Uterus (tissue), 4 donors: Measurements from ENCODE around the gene PIK3C2G. TPM values are rescaled to one million over a fixed set of nuclear protein-coding genes. Genes with fewer than 3 reads are reported as not detected.

Source experiments
- DNase-seq, 2 donors: peaks; one replicate each; pipeline ENCODE4 v3.0.0-alpha.2; 2019 to 2020
- H3K27ac ChIP-seq, 2 donors: fragments of 200-600 bp; sonication (generic); 1 replicate in 1 of 2; 2 replicates in 1 of 2; pipeline ENCODE4 v1.5.1; 2016 to 2018
- H3K27me3 ChIP-seq, 2 donors: fragments of 200-600 bp; sonication (generic); one replicate each; pipeline ENCODE4 v1.5.1; 2018 to 2019; ENCODE audit warnings: control low read depth in 1 of 2
- H3K36me3 ChIP-seq, 2 donors: fragments of 200-600 bp; sonication (generic); one replicate each; pipeline ENCODE4 v1.5.1; 2019; ENCODE audit warnings: control low read depth in 1 of 2
- H3K4me1 ChIP-seq, 2 donors: fragments of 200-600 bp; sonication (generic); one replicate each; pipeline ENCODE4 v1.5.1; 2018 to 2019; ENCODE audit warnings: control low read depth in 1 of 2
- H3K4me3 ChIP-seq, 2 donors: fragments of 200-600 bp; sonication (generic); 1 replicate in 1 of 2; 2 replicates in 1 of 2; pipeline ENCODE4 v1.5.1; 2018 to 2019; ENCODE audit warnings: mild to moderate bottlenecking in 1 of 2
- H3K9me3 ChIP-seq, 2 donors: fragments of 200-600 bp; sonication (generic); one replicate each; pipeline ENCODE4 v1.5.1; 2019; ENCODE audit warnings: control low read depth in 1 of 2
- CTCF ChIP-seq, 4 experiments: fragments of 200-600 bp in 2 of 4; fragments of 450-650 bp in 2 of 4; sonication (generic) in 2 of 4; IDR thresholded peaks; one replicate each; pipeline ENCODE4 v1.5.1; 2016 to 2019; ENCODE audit warnings: antibody characterized with exemption in 4 of 4, mild to moderate bottlenecking in 2 of 4, moderate library complexity in 1 of 4
- POLR2A ChIP-seq, 2 donors: fragments of 450-650 bp; IDR thresholded peaks; one replicate each; pipeline ENCODE4 v1.6.1; 2016; ENCODE audit warnings: antibody characterized with exemption in 2 of 2, mild to moderate bottlenecking in 1 of 2, moderate library complexity in 1 of 2
- intact Hi-C: fragments of 100-400 bp; cut with DNase I; formaldehyde crosslinking; loops from one replicate; pipeline ENCODE4 v1.15.1; 2023; ENCODE audit warnings: low total_unique reads
- total RNA-seq, 4 donors: library from RNA; depleted of rRNA in 3 of 4; stranded (reverse); fragments of >200 nt in 3 of 4; gene quantifications; one replicate each; pipeline versions ENCODE4 v1.1.0 to v1.2.4, GENCODE V29; 2014 to 2023
- donor health status: DM: yes; HTN: yes; CAD: no.

PIK3C2G gene
- total RNA-seq, 4 donors from 2014 or later: under 0.01 to 2.2 (median 0.34) TPM; not detected in 1

DNA sequence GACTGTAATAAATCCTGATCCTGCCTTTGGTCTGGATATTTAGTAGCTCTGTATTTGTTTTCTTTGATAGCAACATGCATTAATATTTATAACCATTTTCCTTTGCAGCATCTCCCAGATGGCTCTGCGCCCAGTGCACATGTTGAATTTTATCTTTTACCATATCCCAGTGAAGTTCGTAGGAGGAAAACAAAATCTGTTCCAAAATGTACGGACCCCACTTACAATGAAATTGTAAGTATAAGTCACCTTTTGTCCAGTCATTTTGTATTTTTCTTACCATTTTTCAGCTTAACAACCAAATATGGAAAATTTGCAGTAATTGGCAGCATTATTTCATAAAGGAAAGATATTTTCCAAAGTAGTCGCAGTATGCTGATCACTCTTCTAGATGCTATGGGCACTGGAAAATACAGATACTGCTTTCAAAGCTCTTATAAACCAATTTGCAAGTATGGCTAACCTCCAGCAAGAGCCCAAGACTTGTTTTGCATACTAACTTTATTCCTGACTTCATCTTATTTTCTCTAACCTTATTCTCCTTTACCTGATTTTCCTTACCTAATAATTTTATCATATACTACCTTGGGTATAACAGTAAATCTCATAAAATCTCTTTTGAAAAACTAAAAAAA is 379.1 kb downstream of the PIK3C2G start:
- DNase-seq: no peak
- peaks cover 0 to 5% of the 10 kb centered on the region in 2 donors for H3K4me1 ChIP-seq

GRCh38 chr12:18643681-18644080 is 382.4 kb downstream of the PIK3C2G start:
- H3K9me3 ChIP-seq: no peaks in the 10 kb centered on the region
- peak; percentile 36 to 82 for DNase-seq
- no peaks in the 10 kb centered on the region for H3K36me3 ChIP-seq
- H3K4me1 ChIP-seq: peaks cover 0 to 5% of the 10 kb centered on the region in 2 donors
- no peak overlapping the region for H3K4me3 ChIP-seq
- H3K27me3 ChIP-seq: no peaks in the 10 kb centered on the region
- intact Hi-C loops: no loop called here
- TF ChIP-seq CTCF (IDR thresholded peaks at IDR 0.05): no peak
- TF ChIP-seq POLR2A (IDR thresholded peaks at IDR 0.05): no peak
- peak overlapping the region; percentile 46 to 54 for H3K27ac ChIP-seq

More for the DNA sequence above, 379.1 kb downstream of the PIK3C2G start:
- no peaks in the 10 kb centered on the region for H3K27me3 ChIP-seq
- no peak overlapping the region for H3K4me3 ChIP-seq
- H3K36me3 ChIP-seq: no peaks in the 10 kb centered on the region
- H3K9me3 ChIP-seq: no peaks in the 10 kb centered on the region
- peak overlapping the region; percentile 9 to 38 for H3K27ac ChIP-seq
- no peak for TF ChIP-seq POLR2A (IDR thresholded peaks at IDR 0.05)
- no peak for TF ChIP-seq CTCF (IDR thresholded peaks at IDR 0.05)
- intact Hi-C loops: no loop called here

DNA sequence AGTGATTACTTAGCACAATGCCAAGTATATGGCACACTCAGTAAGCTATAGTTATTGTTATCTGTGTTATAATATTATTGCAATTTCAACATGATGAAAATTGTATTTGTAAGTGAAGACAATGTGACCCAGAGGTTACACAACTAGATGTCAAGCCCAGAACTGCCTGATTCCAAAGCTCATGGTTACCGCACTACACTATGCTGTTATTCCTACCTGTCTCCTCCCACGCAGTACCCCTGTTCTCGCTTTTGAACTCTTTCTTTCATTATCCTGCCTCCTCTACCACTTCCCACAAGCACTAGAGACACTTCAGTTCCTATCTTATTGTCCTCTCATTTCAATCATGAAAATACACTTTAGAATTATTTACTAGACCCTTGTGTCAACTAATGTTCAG is 383.2 kb downstream of the PIK3C2G start:
- TF ChIP-seq CTCF (IDR thresholded peaks at IDR 0.05): no peak
- no peak for TF ChIP-seq POLR2A (IDR thresholded peaks at IDR 0.05)
- Histone ChIP-seq H3K36me3 (no peaks in the 10 kb centered on the region), H3K27ac (peak overlapping the region; percentile 46 to 54), H3K27me3 (no peaks in the 10 kb centered on the region), H3K4me3 (no peak overlapping the region), H3K9me3 (no peaks in the 10 kb centered on the region), H3K4me1 (peaks cover 0 to 5% of the 10 kb centered on the region in 2 donors)
- intact Hi-C loops: no loop called here
- DNase-seq: no peak

DNA sequence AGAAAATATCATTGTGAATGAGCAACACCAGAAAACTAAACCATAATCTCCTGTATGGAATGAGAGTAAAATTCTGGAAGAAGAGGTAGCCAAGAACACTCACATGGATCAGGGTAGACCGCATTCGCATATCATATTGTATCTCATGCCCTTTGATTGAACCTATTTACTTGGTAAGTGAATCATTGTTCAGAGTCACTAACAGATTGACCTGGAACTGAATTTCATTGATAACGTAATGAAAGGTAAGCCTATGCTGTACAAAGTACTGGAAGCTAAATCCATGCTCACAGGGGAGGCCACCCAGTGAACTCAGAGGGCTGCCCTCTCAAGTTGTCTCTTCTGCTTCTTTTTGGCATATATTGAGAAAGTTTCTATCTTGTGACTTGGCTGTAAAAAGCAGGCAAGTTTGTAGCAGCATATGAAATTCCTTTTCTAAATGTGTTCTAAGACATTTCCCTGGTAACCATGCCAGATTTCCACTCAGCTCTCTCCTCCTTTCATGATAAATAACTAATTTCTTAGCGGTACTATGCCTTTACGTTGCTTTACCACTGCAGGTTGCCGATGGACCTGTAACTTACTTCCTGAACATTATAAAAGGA is 385.1 kb downstream of the PIK3C2G start:
- Histone ChIP-seq H3K36me3 (no peaks in the 10 kb centered on the region), H3K4me1 (peaks cover 0 to 5% of the 10 kb centered on the region in 2 donors), H3K27me3 (no peaks in the 10 kb centered on the region), H3K9me3 (no peaks in the 10 kb centered on the region), H3K4me3 (no peak overlapping the region), H3K27ac (no peak overlapping the region)
- no peak for DNase-seq
- intact Hi-C loops: no loop called here
- TF ChIP-seq POLR2A (IDR thresholded peaks at IDR 0.05): no peak
- TF ChIP-seq CTCF (IDR thresholded peaks at IDR 0.05): no peak

GRCh38 chr12:18651525-18651924 is 390.2 kb downstream of the PIK3C2G start:
- TF ChIP-seq CTCF (IDR thresholded peaks at IDR 0.05) (no peak), POLR2A (IDR thresholded peaks at IDR 0.05) (no peak)
- Histone ChIP-seq H3K4me3 (no peak overlapping the region), H3K4me1 (no peaks in the 10 kb centered on the region), H3K9me3 (no peaks in the 10 kb centered on the region), H3K27ac (no peak overlapping the region), H3K27me3 (no peaks in the 10 kb centered on the region), H3K36me3 (no peaks in the 10 kb centered on the region)
- intact Hi-C loops: no loop called here
- no peak for DNase-seq
